Measurements from ENCODE around the gene AP2A1.

AP2A1 gene

DNA sequence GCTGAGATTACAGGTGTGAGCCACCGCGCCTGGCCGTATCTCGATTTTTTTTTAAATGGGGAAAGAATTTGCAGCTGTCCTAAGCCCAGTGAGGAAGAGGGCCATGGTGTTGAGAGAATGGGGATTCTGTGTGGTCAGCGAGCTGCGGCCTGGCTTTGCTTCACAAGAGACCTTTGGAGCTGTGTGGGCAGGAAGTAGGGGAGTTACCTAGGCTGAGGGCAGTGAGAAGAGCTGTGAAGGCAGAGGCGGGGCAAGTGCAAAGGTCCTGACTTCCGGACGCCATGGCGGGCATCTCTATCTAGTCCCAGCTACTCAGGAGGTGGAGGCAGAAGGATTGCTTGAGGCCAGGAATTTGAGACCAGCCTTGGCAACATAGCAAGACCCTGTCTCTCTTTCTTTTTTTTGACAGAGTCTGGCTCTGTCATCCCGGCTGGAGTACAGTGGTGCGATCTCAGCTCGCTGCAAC lies 4.9 kb downstream of the AP2A1 start:
- DNase-seq (ENCODE audit: low read depth) = no peak
- TF ChIP-seq CTCF (IDR thresholded peaks at IDR 0.05; ENCODE audit: control insufficient read depth, insufficient read depth, low read depth, low read length, missing control alignments) = no peak
- no peak overlapping the region for H3K4me3 ChIP-seq (ENCODE audit: control insufficient read depth, low read depth, low read length)

DNA sequence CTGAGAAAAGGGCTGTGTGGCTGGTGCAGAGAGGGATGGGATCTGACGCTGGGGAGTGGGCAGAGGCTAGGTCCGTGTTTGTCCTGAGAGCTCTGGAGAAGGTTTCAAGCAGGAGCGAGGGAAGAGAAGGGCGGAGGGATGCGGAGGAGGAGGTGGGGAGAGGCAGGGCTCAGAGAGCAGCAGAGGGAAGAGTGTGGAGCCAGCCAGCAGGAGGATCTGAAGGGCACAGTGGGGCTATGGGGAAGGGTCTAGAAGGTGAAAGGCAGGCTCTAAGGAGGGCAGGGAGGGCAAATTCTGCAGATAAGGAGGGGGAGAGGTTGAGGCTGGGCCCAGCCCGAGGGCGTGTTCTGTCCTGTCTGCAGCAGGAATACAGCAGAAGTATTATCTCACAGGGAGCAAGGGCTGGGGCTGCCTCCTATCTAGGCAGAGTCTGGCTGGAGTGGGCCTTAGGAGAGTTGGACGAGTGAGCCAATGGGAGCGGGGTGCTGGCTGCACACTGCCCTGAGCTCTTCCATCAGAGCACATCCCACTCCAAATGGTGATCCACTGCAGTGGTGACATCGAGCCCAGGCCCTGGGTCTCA lies 6.1 kb downstream of the AP2A1 start:
- no peak for TF ChIP-seq CTCF (IDR thresholded peaks at IDR 0.05; ENCODE audit: control insufficient read depth, insufficient read depth, low read depth, low read length, missing control alignments)
- DNase-seq (ENCODE audit: low read depth) = no peak
- no peak overlapping the region for H3K4me3 ChIP-seq (ENCODE audit: control insufficient read depth, low read depth, low read length)

- no peak overlapping the region for H3K4me3 ChIP-seq (ENCODE audit: control insufficient read depth, low read depth, low read length)
- DNase-seq (ENCODE audit: low read depth) = no peak
- no peak for TF ChIP-seq CTCF (IDR thresholded peaks at IDR 0.05; ENCODE audit: control insufficient read depth, insufficient read depth, low read depth, low read length, missing control alignments)
Observed at GRCh38 chr19:49773663-49774350, 7.0 kb downstream of the AP2A1 start.

GRCh38 chr19:49774969-49775368 lies 8.2 kb downstream of the AP2A1 start:
- no peak for TF ChIP-seq CTCF (IDR thresholded peaks at IDR 0.05; ENCODE audit: control insufficient read depth, insufficient read depth, low read depth, low read length, missing control alignments)
- H3K4me3 ChIP-seq (ENCODE audit: control insufficient read depth, low read depth, low read length) = no peak overlapping the region
- DNase-seq (ENCODE audit: low read depth) = no peak

GRCh38 chr19:49775742-49776370 lies 9.1 kb downstream of the AP2A1 start:
- no peak for TF ChIP-seq CTCF (IDR thresholded peaks at IDR 0.05; ENCODE audit: control insufficient read depth, insufficient read depth, low read depth, low read length, missing control alignments)
- DNase-seq (ENCODE audit: low read depth) = no peak
- H3K4me3 ChIP-seq (ENCODE audit: control insufficient read depth, low read depth, low read length) = no peak overlapping the region

DNA sequence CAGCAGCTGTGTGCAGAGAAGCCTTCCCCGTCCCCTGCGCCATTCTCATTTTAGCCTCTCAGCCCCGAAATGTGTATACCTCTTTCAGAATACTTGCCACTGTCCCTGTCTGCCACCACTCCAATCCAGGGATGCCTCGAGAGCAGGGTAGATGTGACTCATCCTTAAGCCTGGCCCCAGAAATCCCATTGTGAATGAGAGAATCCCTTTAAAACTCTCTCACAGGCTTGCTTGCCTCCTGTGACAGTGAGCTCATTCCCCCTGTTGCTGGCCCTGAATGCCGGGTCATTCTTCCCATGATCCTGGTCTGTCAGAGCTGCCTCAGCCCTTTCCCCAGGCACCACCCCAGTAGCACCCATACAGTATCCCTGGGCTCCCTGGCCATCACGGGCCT lies 9.6 kb downstream of the AP2A1 start:
- DNase-seq (ENCODE audit: low read depth) = no peak

More for the DNA sequence above, 9.6 kb downstream of the AP2A1 start:
- TF ChIP-seq CTCF (IDR thresholded peaks at IDR 0.05; ENCODE audit: control insufficient read depth, insufficient read depth, low read depth, low read length, missing control alignments) = no peak
- H3K4me3 ChIP-seq (ENCODE audit: control insufficient read depth, low read depth, low read length) = no peak overlapping the region
